Measurements from ENCODE around the gene HTR4.
"Not testable (repeated sequence)": the region's sequence is repeated elsewhere in the genome, so short reads cannot be mapped to it uniquely, and the experiment has no call there.

The HTR4 gene

DNA sequence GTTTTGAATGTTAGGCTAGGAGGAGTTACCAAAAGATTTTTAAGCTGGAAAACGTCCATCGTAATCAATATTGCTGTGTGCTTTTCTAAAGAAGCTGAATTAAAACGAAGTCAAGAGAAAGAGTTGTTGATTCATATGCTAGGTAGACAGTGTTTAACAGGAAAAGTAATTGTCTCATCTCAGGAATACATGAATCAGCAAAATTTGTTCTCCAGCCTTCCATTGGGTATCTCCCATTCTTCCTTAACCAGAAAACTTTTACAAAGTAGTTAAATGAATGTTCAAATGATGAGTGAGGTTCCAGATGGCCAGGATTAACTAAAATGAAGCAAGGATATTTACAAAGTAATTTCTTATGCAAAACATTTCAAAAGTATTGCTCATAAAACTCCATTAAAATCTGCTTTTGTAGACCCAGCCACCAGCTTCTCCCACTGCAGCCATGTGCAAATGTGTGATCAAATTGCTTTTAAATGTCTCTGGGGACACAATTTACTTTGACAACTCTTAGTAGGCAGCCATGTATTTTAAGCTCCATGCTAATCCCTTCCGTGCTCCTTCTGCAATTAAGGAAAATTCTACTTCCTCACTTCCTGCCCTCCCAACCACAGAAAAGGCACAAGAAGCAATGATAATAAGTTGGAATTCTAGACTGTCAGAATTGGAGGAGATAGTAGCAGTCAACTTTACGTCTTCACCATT, 121.2 kb downstream of the HTR4 start:
- DNase-seq (ENCODE audit: extremely low spot score): no peak
- CTCF ChIA-PET: no interaction called here
- TF ChIP-seq FOXK2 (IDR thresholded peaks at IDR 0.05) (no peak), LEF1 (IDR thresholded peaks at IDR 0.05; ENCODE audit: borderline replicate concordance) (no peak), SUZ12 (IDR thresholded peaks at IDR 0.05) (no peak), TARDBP (IDR thresholded peaks at IDR 0.05) (no peak), ZNF384 (IDR thresholded peaks at IDR 0.05) (no peak), SP1 (IDR thresholded peaks at IDR 0.05) (no peak), ARNT (IDR thresholded peaks at IDR 0.05) (no peak), FOXM1 (IDR thresholded peaks at IDR 0.05; ENCODE audit: borderline replicate concordance) (no peak), BHLHE40 (IDR thresholded peaks at IDR 0.05; ENCODE audit: borderline replicate concordance) (no peak), L3MBTL2 (conservative IDR thresholded peaks at IDR 0.05) (no peak), CTBP1 (IDR thresholded peaks at IDR 0.05; ENCODE audit: borderline replicate concordance) (no peak), ELF4 (IDR thresholded peaks at IDR 0.05) (no peak), FOXA1 (IDR thresholded peaks at IDR 0.05) (no peak)
- TF ChIP-seq, protein P1, sequence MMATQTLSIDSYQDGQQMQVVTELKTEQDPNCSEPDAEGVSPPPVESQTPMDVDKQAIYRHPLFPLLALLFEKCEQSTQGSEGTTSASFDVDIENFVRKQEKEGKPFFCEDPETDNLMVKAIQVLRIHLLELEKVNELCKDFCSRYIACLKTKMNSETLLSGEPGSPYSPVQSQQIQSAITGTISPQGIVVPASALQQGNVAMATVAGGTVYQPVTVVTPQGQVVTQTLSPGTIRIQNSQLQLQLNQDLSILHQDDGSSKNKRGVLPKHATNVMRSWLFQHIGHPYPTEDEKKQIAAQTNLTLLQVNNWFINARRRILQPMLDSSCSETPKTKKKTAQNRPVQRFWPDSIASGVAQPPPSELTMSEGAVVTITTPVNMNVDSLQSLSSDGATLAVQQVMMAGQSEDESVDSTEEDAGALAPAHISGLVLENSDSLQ (IDR thresholded peaks at IDR 0.05): no peak
- POLR2A ChIA-PET: no interaction called here

DNA sequence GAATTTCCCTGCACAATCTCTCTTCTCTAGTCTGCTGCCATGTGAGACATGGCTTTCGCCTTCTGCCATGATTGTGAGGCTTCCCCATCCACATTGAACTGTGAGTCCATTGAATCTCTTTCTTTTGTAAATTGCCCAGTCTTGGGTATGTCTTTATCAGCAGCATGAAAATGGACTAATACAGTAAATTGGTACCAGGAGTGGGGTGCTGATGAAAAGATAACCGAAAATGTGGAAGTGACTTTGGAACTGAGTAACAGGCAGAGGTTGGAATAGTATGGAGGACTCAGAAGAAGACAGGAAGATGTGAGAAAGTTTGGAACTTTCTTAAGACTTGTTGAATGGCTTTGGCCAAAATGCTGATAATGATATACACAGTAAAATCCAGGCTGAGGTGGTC, 124.9 kb downstream of the HTR4 start:
- CTCF ChIA-PET; DNase-seq (ENCODE audit: extremely low spot score); POLR2A ChIA-PET: not testable (repeated sequence)

DNA sequence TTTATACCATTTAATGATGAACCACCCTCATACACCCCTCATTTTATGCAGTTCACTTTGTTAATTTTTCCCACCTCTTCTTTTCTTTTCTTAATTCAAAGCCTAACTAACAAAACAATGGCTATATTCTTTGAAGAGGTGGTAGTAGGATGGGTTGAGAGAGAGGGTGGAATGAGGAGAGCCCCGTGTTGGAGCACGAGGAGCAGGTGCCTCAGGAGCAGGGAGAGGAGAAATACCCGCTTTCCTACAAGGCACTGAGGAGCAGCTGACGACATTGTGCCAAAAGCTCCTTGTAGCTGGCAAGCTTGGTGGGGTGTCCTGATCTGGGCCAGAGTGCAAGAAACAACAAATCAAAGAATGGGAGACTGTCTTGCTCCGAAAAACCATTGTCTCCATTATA, 129.6 kb downstream of the HTR4 start:
- no peak for TF ChIP-seq NFRKB (IDR thresholded peaks at IDR 0.05)
- TF ChIP-seq ELF4 (IDR thresholded peaks at IDR 0.05): no peak
- TF ChIP-seq L3MBTL2 (conservative IDR thresholded peaks at IDR 0.05): no peak
- no peak for TF ChIP-seq FOXM1 (IDR thresholded peaks at IDR 0.05; ENCODE audit: borderline replicate concordance)
- TF ChIP-seq BHLHE40 (IDR thresholded peaks at IDR 0.05; ENCODE audit: borderline replicate concordance): no peak
- no peak for TF ChIP-seq ZNF384 (IDR thresholded peaks at IDR 0.05)
- DNase-seq (ENCODE audit: extremely low spot score): no peak
- POLR2A ChIA-PET: no interaction called here
- CTCF ChIA-PET: no interaction called here

- POLR2A ChIA-PET: no interaction called here
- TF ChIP-seq FOXK2 (IDR thresholded peaks at IDR 0.05): no peak
- no peak for TF ChIP-seq NFRKB (IDR thresholded peaks at IDR 0.05)
- TF ChIP-seq LEF1 (IDR thresholded peaks at IDR 0.05; ENCODE audit: borderline replicate concordance): no peak
- no peak for TF ChIP-seq L3MBTL2 (conservative IDR thresholded peaks at IDR 0.05)
- no peak for TF ChIP-seq HDGF (IDR thresholded peaks at IDR 0.05; ENCODE audit: borderline replicate concordance)
- no peak for TF ChIP-seq SUZ12 (IDR thresholded peaks at IDR 0.05)
- TF ChIP-seq ZNF384 (IDR thresholded peaks at IDR 0.05): no peak
- TF ChIP-seq SP1 (IDR thresholded peaks at IDR 0.05): no peak
- no peak for TF ChIP-seq CTBP1 (IDR thresholded peaks at IDR 0.05; ENCODE audit: borderline replicate concordance)
- no peak for TF ChIP-seq ELF4 (IDR thresholded peaks at IDR 0.05)
- TF ChIP-seq BHLHE40 (IDR thresholded peaks at IDR 0.05; ENCODE audit: borderline replicate concordance): no peak
- TF ChIP-seq ARNT (IDR thresholded peaks at IDR 0.05): no peak
- TF ChIP-seq FOXM1 (IDR thresholded peaks at IDR 0.05; ENCODE audit: borderline replicate concordance): no peak
- no peak for TF ChIP-seq TARDBP (IDR thresholded peaks at IDR 0.05)
- no peak for TF ChIP-seq FOXA1 (IDR thresholded peaks at IDR 0.05)
- TF ChIP-seq, protein P1 (IDR thresholded peaks at IDR 0.05): no peak
- CTCF ChIA-PET: interaction anchor here (1.1 kb wide), 1 partner anchor 208 kb away, joined by 4 read pairs; no protein-coding TSS in a partner anchor
- no peak for DNase-seq (ENCODE audit: extremely low spot score)
Observed at GRCh38 chr5:148523139-148523538, 131.2 kb downstream of the HTR4 start.

- POLR2A ChIA-PET: no interaction called here
- TF ChIP-seq ARNT (IDR thresholded peaks at IDR 0.05): no peak
- no peak for TF ChIP-seq ZNF384 (IDR thresholded peaks at IDR 0.05)
- no peak for DNase-seq (ENCODE audit: extremely low spot score)
- CTCF ChIA-PET: no interaction called here
Observed at GRCh38 chr5:148515460-148515859, 138.9 kb downstream of the HTR4 start.

DNA sequence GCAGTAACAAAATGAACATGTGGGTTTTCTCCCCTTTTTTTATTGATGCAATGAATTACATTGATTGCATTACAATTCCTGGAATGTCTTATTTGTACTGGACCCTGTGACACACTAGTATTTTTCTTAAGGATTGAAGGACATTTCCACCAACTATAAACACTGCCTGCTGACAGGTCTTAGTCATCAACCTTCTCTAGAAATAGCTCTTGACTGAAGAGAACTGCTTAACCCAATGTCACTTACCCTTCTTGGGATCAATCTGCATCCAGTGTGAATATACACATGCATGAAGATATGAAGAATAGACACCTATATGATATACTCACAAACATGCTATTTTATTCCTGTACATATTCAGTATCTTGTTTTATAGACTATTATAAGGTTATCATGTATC, 140.0 kb downstream of the HTR4 start:
- TF ChIP-seq NFRKB (IDR thresholded peaks at IDR 0.05) (no peak), HDGF (IDR thresholded peaks at IDR 0.05; ENCODE audit: borderline replicate concordance) (no peak), FOXA1 (IDR thresholded peaks at IDR 0.05) (no peak), L3MBTL2 (conservative IDR thresholded peaks at IDR 0.05) (no peak), LEF1 (IDR thresholded peaks at IDR 0.05; ENCODE audit: borderline replicate concordance) (no peak)
- TF ChIP-seq, protein P1 (IDR thresholded peaks at IDR 0.05): no peak
- ChIA-PET CTCF (no interaction called here), POLR2A (no interaction called here)
- no peak for DNase-seq (ENCODE audit: extremely low spot score)

DNA sequence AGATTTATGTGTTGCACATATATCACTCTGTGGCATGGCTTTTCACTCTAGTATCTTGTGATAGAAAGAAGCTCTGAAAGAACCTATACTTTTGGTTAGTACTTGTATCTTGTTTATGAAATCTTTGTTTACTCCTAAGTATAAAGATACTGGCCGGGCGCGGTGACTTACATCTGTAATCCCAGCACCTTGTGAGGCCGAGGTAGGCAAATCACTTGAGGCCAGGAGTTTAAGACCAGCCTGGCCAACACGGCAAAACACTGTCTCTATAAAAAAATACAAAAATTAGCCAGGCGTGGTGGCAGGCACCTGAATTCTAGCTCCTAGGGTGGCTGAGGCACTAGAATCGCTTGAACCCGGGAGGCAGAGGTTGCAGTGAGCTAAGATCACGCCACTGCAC, 141.8 kb downstream of the HTR4 start:
- ChIA-PET CTCF (no interaction called here), POLR2A (no interaction called here)
- TF ChIP-seq SP1 (IDR thresholded peaks at IDR 0.05): no peak
- DNase-seq (ENCODE audit: extremely low spot score): no peak

Measured in HEK293T (cell line).